HG03175 (cell line): ENCODE results near the gene SDHB.

ENCODE experiments used
- ATAC-seq: cut with Tn5 transposase; IDR thresholded peaks from one replicate; pipeline ENCODE4 v1.9.1; 2021; ENCODE audit warnings: mild to moderate bottlenecking, moderate library complexity; ENCODE audit not compliant: unreplicated experiment

Gene SDHB

GRCh38 chr1:16989676-16990391 lies 64.0 kb downstream of the SDHB start:
- no peak for ATAC-seq

GRCh38 chr1:16988210-16988609 lies 65.6 kb downstream of the SDHB start:
- no peak for ATAC-seq

- ATAC-seq: no peak
Observed at GRCh38 chr1:16986962-16987361, 66.9 kb downstream of the SDHB start.

GRCh38 chr1:16986560-16986959 lies 67.3 kb downstream of the SDHB start:
- no peak for ATAC-seq

GRCh38 chr1:16986113-16986512 lies 67.7 kb downstream of the SDHB start:
- ATAC-seq: no peak

- ATAC-seq: no peak
Observed at GRCh38 chr1:16984717-16985116, 69.1 kb downstream of the SDHB start.

- ATAC-seq: no peak
Observed at GRCh38 chr1:16983649-16984048, 70.2 kb downstream of the SDHB start.

GRCh38 chr1:16982902-16983301 lies 70.9 kb downstream of the SDHB start:
- no peak for ATAC-seq

GRCh38 chr1:16981269-16981849 lies 72.5 kb downstream of the SDHB start:
- no peak for ATAC-seq

GRCh38 chr1:16980473-16981268 lies 73.2 kb downstream of the SDHB start, which contains the start of gene MFAP2:
MFAP2 (minus strand) TSS chr1:16980620; CDS start chr1:16978273, 2,347 bp downstream.
- no peak for ATAC-seq

GRCh38 chr1:16979475-16980327 lies 74.1 kb downstream of the SDHB start:
- ATAC-seq: no peak

- no peak for ATAC-seq
Observed at GRCh38 chr1:16978567-16979474, 75.0 kb downstream of the SDHB start.

GRCh38 chr1:16978139-16978538 lies 75.7 kb downstream of the SDHB start:
- no peak for ATAC-seq

GRCh38 chr1:16977377-16977776 lies 76.5 kb downstream of the SDHB start:
- ATAC-seq: no peak

- ATAC-seq: no peak
Observed at GRCh38 chr1:16976966-16977365, 76.9 kb downstream of the SDHB start.

GRCh38 chr1:16975838-16976237 lies 78.0 kb downstream of the SDHB start:
- no peak for ATAC-seq

- ATAC-seq: no peak
Observed at GRCh38 chr1:16975211-16975610, 78.6 kb downstream of the SDHB start.

GRCh38 chr1:16973215-16973614 lies 80.6 kb downstream of the SDHB start:
- no peak for ATAC-seq

GRCh38 chr1:16972189-16972895 lies 81.5 kb downstream of the SDHB start:
- ATAC-seq: no peak
